Stimulated activated CD8-positive, alpha-beta memory T cell treated with anti-CD3 and anti-CD28 coated beads, Interleukin-2, amount 100 ng/mL, for 48 hours (primary cell): ENCODE results near the gene KRTAP5-6.

Experiments used
- DNase-seq, 2 donors: peaks; one replicate each; pipeline ENCODE4 v3.0.0-alpha.2; 2020; ENCODE audit warnings: low read depth in 2 of 2

KRTAP5-6 gene

DNA sequence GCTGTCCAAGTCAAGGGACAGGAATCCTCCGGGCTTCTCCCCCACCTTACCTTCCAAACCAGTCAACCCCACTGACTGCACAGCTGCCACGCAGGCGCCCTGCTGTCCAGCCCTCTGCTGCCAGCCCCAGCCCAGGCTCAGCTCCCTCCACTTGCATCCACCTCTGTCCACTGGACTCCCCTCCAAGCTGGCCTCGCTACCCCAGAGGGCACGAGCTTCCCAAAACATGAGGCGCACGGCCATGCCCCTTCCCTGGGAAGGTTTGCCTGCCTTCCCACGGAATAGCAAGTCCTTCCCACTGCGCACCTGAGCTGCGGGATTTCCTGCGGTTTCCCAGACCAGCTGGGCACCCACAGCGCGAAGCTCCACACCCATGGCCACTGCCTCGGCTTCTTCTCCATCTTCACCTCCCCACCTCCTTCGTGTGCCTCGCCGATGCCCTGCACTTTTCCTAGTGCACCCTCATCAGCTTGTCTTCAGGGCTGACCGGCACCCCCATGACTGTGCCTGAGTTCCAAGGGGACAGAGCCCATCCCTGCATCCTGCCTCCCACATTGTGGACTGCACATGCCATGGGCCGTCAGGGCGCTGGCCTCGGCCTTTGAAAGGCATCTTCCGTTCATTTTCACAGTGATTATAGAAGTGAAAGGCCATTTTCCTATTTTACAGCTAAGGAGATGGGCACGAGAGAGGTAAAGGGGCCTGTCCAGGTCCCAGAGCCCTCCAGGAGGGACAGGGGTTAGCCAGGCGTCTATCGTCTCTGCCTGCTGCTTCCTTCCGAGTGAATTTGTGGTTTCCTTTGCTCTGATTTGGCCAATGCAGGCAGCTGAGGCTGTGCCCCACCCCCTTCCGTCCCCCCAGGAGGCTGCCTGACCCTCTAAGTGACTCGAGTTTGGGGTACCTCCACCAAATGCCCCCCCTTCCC, 37.0 kb downstream of the KRTAP5-6 start:
- DNase-seq = no peak

- no peak for DNase-seq
These were observed 37.7 kb downstream of the KRTAP5-6 start for GRCh38 chr11:1734641-1735081.

DNA sequence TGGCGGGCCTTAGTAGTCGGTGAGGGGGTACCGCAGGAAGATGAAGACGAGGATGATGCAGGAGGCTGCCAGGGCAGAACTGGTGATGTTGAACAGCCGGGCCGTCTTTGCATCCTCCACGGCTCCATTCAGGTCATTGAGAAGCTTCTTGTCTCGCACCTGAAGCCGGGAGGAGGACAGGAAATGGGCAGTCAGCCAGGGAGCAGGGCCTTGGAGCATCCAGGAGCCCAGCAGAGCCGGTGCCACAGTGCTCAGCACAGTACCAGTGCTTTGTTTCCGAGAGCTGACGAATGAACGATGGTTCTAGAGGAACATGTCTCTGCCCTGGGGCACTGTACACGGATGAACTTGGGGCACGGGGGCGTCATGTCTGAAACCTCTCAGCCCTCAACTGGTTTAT, 38.3 kb downstream of the KRTAP5-6 start:
- no peak for DNase-seq

DNA sequence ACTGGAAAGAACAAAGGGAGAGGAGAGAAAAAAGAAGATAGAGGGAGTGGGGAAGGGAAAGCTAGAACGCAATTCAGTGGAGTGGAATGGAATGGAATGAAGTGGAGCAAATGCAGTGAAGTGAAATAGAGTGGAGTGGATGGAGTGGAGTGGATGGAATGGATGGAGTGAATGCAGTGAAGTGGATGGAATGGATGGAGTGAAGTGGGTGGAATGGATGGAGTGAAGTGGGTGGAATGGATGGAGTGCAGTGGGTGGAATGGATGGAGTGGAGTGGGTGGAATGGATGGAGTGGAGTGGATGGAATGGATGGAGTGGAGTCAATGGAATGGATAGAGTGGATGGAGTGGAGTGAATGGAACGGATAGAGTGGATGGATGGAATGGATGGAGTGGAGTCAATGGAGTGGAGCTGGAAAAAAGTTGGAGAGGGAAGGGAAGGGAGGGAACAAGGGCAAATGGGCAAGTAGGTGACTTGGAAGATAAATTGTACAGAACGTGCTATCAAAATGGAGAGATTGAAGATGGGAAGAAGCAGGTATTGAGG, 39.5 kb downstream of the KRTAP5-6 start:
- DNase-seq = no peak

- DNase-seq = no peak
These were observed 40.2 kb downstream of the KRTAP5-6 start for GRCh38 chr11:1737080-1737757.

- no peak for DNase-seq
These were observed 41.4 kb downstream of the KRTAP5-6 start for GRCh38 chr11:1738380-1738779.

DNA sequence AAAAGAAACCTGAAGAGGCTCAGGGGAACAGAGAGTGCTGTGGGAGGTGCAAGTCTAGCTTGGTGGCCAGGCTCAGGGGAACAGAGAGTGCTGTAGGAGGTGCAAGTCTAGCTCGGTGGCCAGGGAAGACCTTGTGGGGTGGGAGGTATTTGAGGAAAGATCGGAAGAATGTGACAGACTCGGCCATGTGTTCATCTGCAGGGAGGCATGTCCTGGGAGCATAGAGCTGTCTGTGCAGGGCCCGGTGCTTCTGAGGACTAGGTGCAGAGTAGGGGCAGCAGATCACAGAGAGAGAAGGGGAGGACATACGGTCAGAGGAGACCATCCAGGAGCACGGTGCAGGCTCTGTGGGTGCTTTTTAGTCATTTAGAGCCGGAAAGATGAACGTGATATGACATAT, 42.6 kb downstream of the KRTAP5-6 start:
- DNase-seq = no peak

DNA sequence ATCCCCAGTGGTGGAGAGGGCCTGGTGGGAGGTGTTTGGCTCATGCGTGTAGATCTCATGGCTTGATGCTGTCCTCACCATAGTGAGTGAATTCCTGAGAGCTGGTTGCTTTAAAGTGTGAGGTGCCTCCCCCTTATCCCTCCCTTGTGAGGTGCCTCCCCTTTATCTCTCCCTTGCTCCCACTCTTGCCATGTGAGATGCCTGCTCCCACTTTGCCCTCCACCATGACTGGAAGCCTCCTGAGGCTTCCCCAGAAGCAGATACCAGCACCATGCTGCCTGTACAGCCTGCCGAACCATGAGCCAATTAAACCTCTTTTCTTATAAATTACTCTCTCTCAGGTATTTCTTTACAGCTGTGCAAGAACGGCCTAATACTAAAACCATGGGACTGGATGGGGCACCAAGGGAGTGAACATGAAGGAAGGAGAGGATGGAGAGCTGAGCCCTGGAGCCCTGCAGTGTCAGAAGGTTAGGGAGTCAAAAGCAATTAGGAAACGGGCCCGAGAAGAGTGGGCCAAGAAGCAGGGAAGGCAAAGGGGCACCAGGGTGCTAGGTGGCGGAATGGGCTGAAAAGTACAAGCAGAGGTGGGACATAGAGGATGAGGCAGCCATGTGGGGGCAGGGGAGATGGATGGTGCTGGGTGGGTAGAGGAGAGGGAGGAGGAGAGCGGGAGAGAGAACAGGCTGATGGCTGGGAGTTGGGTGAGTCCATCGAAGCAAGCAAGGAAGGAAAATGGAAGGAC, 44.0 kb downstream of the KRTAP5-6 start:
- no peak for DNase-seq

GRCh38 chr11:1741741-1742140, 44.7 kb downstream of the KRTAP5-6 start:
- no peak for DNase-seq

DNA sequence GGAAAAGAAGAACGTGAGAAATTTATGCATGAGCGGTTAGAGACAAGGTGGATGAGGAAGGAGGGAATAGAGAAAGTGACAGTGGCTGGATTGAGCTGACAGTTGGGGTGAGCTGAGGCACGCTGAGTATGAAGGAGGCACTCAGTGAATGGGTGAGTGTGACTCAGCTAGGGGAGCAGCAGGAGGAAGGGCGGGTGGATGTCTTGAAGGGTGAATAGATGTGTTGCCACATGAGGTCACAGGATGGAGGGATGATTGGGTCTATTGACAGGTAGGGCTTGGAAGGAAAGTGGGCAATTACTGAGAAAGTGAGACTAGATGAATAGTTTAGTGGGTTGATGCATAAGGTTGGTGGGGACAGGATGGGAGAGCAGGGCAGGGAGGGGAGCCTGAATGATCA, 45.4 kb downstream of the KRTAP5-6 start:
- no peak for DNase-seq

- DNase-seq = no peak
These were observed 46.0 kb downstream of the KRTAP5-6 start for GRCh38 chr11:1742869-1743584.

DNA sequence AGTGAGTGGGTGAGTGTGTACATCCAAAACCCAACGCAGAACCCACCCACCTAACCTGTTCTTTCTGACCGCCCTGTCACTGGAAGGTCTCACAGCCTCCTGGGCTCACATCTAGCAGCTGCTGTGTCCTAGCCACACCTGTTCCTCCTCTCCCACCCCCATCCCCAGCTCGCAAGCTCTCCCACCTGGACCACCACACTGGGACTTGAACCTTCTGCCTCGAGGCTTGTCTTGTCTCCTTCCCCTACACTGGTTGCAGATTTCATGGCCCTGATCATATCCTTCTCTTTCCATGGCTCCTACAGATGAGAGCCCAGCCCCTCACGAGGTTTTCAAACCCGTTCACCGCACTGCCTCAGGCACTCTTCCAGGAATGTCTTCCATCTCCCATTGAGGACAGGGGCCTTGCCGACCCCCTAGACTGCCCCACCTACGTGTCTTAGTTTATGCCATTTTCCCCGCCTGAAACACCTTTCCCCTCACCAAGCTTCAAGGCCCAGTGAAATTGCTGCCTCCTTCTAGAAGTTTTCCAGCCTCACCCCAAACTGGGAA, 46.7 kb downstream of the KRTAP5-6 start:
- DNase-seq = no peak

- DNase-seq = no peak
These were observed 47.3 kb downstream of the KRTAP5-6 start for GRCh38 chr11:1744137-1744886.

GRCh38 chr11:1744891-1745700, 48.1 kb downstream of the KRTAP5-6 start:
- no peak for DNase-seq

DNA sequence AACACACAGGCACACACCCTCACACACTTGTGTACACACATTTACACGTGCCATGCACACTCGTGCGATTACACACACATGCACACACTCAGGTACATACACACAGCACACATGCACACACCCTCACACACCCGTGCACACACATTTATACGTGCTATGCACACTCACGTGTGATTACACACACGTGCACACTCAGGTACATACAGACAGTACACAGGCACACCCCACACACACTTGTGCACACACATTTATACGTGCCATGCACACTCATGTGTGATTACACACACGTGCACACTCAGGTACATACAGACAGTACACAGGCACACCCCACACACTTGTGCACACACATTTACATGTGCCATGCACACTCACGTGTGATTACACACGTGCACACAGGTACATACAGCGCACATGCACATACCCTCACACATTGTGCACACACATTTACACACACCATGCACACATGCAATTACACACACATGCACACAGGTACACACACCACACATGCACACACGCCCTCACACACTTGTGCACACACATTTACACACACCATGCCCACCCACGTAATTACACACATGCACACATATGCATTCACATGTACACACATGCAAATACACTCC, 48.8 kb downstream of the KRTAP5-6 start:
- no peak for DNase-seq

GRCh38 chr11:1746511-1746931, 49.5 kb downstream of the KRTAP5-6 start:
- no peak for DNase-seq

DNA sequence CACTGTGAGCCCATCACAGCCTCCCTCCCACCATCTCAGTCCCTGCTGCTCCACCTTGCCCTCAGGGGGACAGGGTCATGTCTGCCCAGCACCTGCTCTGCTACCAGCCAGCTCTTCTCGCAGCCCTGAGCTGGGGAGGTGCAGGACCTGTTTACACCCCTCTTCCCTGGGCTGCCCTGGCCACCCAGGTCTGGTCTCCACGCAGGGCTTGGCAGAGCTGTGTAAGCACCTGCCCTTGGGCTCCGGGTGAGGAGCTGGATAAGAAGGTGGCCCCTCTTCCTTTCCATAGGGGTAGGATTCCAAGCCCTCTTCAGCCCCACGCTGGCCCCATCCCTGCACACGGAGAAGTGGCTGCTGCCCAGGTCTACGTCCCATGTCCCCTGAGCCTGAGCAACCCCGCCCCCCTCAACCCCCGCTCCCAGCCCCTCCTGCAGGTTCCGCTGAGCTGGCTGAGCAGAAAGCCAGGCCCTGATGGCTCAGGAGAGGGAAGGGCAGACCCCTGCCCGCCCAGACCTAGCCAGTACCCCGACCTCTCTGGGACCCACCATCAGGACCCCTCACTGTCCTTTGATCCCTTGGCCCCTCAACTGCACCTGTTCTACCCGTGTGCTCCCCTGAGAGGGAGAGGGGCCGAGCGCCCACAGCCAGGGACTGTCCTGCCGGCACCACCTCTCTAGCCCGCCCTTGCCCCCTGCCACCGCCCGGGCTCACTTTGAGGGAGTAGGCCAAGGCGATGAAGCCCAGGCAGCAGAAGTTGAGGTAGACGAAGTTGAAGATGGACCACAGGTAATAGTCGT, 50.2 kb downstream of the KRTAP5-6 start:
- DNase-seq = no peak
